ENCODE measurements around the gene MED13L. TPM values are rescaled to one million over a fixed set of nuclear protein-coding genes. Genes with fewer than 3 reads are reported as not detected.

Gene MED13L
- total and polyA plus RNA-seq, 2 donors (not counting 1 experiment from before 2014, with no cell fraction given), result 56.5 to 97.3 TPM

- no peak overlapping the region for H3K9ac ChIP-seq (ENCODE audit: insufficient read depth, low read length)
- peaks cover 97% of the 10 kb centered on the region for H3K79me2 ChIP-seq (ENCODE audit: control insufficient read depth, insufficient read depth, low read length)
- H3K27ac ChIP-seq (ENCODE audit: insufficient read depth, low read length), result no peak overlapping the region
- no peak for TF ChIP-seq CTCF (conservative IDR thresholded peaks at IDR 0.05 in 1 of 2, IDR thresholded peaks at IDR 0.05 in 1 of 2; ENCODE audit: low read depth in 1 of 2, low read length in 2 of 2)
- no peak for TF ChIP-seq EZH2 (IDR thresholded peaks at IDR 0.05; ENCODE audit: low read length, missing control alignments)
- H3K36me3 ChIP-seq (ENCODE audit: control insufficient read depth, insufficient read depth, low read length), result no peaks in the 10 kb centered on the region
- peaks cover 12% of the 10 kb centered on the region for H4K20me1 ChIP-seq (ENCODE audit: control insufficient read depth, extremely low read depth, insufficient read depth, low read length)
- H3K4me3 ChIP-seq (replicated peaks in 1 of 4; ENCODE audit: control extremely low read depth in 1 of 4, insufficient read depth in 1 of 4, low read depth in 3 of 4, low read length in 4 of 4), result no peak overlapping the region
- peak overlapping the region; percentile 32 for H3K4me2 ChIP-seq (ENCODE audit: extremely low read depth, insufficient read depth, low read length)
- no peak for DNase-seq (ENCODE audit: low read depth in 2 of 2)
- H3K27me3 ChIP-seq (ENCODE audit: control insufficient read depth, insufficient read depth, low read length), result no peaks in the 10 kb centered on the region
- no peak overlapping the region for H2AFZ ChIP-seq (ENCODE audit: low read length)
- no peaks in the 10 kb centered on the region for H3K9me3 ChIP-seq (ENCODE audit: control insufficient read depth, insufficient read depth, low read depth, low read length)
- H3K4me1 ChIP-seq (ENCODE audit: control insufficient read depth, extremely low read depth, insufficient read depth, low read length), result peaks cover 9% of the 10 kb centered on the region
Measured at GRCh38 chr12:116261525-116262100, 15.9 kb downstream of the MED13L start.

GRCh38 chr12:116259800-116260577 lies 17.5 kb downstream of the MED13L start:
- Histone ChIP-seq H3K27ac (ENCODE audit: insufficient read depth, low read length) (no peak overlapping the region), H3K4me2 (ENCODE audit: extremely low read depth, insufficient read depth, low read length) (no peak overlapping the region)

More at GRCh38 chr12:116259800-116260577, 17.5 kb downstream of the MED13L start:
- H3K4me3 ChIP-seq (replicated peaks in 1 of 4; ENCODE audit: control extremely low read depth in 1 of 4, insufficient read depth in 1 of 4, low read depth in 3 of 4, low read length in 4 of 4), result no peak overlapping the region
- peaks cover 97% of the 10 kb centered on the region for H3K79me2 ChIP-seq (ENCODE audit: control insufficient read depth, insufficient read depth, low read length)
- H3K27me3 ChIP-seq (ENCODE audit: control insufficient read depth, insufficient read depth, low read length), result no peaks in the 10 kb centered on the region
- no peak for TF ChIP-seq EZH2 (IDR thresholded peaks at IDR 0.05; ENCODE audit: low read length, missing control alignments)
- no peak for TF ChIP-seq CTCF (conservative IDR thresholded peaks at IDR 0.05 in 1 of 2, IDR thresholded peaks at IDR 0.05 in 1 of 2; ENCODE audit: low read depth in 1 of 2, low read length in 2 of 2)
- no peaks in the 10 kb centered on the region for H3K9me3 ChIP-seq (ENCODE audit: control insufficient read depth, insufficient read depth, low read depth, low read length)
- H3K9ac ChIP-seq (ENCODE audit: insufficient read depth, low read length), result no peak overlapping the region
- H3K36me3 ChIP-seq (ENCODE audit: control insufficient read depth, insufficient read depth, low read length), result no peaks in the 10 kb centered on the region
- no peak for DNase-seq (ENCODE audit: low read depth in 2 of 2)
- H3K4me1 ChIP-seq (ENCODE audit: control insufficient read depth, extremely low read depth, insufficient read depth, low read length), result peaks cover 4% of the 10 kb centered on the region
- no peak overlapping the region for H2AFZ ChIP-seq (ENCODE audit: low read length)
- peaks cover 10% of the 10 kb centered on the region for H4K20me1 ChIP-seq (ENCODE audit: control insufficient read depth, extremely low read depth, insufficient read depth, low read length)
